Suprapubic skin (tissue), 4 donors: ENCODE measurements around the gene CYP4B1. TPM values are rescaled to one million over a fixed set of nuclear protein-coding genes. Genes with fewer than 3 reads are reported as not detected.
A peak's percentile ranks its signal among the peaks of the same experiment; 100 is the strongest.

Source experiments
- DNase-seq, 2 donors: peaks; one replicate each; pipeline ENCODE4 v3.0.0-alpha.2; 2019; ENCODE audit warnings: low spot score in 2 of 2
- H3K27ac ChIP-seq: fragments of 200-600 bp; sonication (generic); one replicate; pipeline ENCODE4 v1.5.1; 2019
- H3K27me3 ChIP-seq: fragments of 200-600 bp; sonication (generic); one replicate; pipeline ENCODE4 v1.5.1; 2019
- H3K36me3 ChIP-seq: fragments of 200-600 bp; sonication (generic); one replicate; pipeline ENCODE4 v1.5.1; 2019
- H3K4me1 ChIP-seq: fragments of 200-600 bp; sonication (generic); one replicate; pipeline ENCODE4 v1.5.1; 2019
- H3K4me3 ChIP-seq: fragments of 200-600 bp; sonication (generic); one replicate; pipeline ENCODE4 v1.5.1; 2019; ENCODE audit warnings: mild to moderate bottlenecking
- H3K9me3 ChIP-seq: fragments of 200-600 bp; sonication (generic); one replicate; pipeline ENCODE4 v1.5.1; 2019
- CTCF ChIP-seq, 2 donors: fragments of 200-600 bp in 1 of 2; fragments of 450-650 bp in 1 of 2; sonication (generic) in 1 of 2; IDR thresholded peaks; one replicate each; pipeline ENCODE4 v1.5.1; 2016 to 2019; ENCODE audit warnings: antibody characterized with exemption in 2 of 2, mild to moderate bottlenecking in 1 of 2, moderate library complexity in 1 of 2
- EP300 ChIP-seq: sonication (generic); formaldehyde crosslinking; IDR thresholded peaks from one replicate; pipeline ENCODE4 v1.6.1; 2017; ENCODE audit warnings: antibody characterized with exemption
- POLR2A ChIP-seq, 2 donors: fragments of 450-650 bp; IDR thresholded peaks; one replicate each; pipeline ENCODE4 v1.6.1; 2017; ENCODE audit warnings: antibody characterized with exemption in 2 of 2, mild to moderate bottlenecking in 2 of 2, moderate library complexity in 2 of 2
- POLR2AphosphoS5 ChIP-seq, 3 donors: sonication (generic); formaldehyde crosslinking; IDR thresholded peaks; one replicate each; pipeline ENCODE4 v1.6.1; 2017; ENCODE audit warnings: antibody characterized with exemption in 3 of 3
- WGBS: methylation state at CpG from one replicate; pipeline ENCODE4 v1.1.5; 2018; 5-methylcytosine and 5-hydroxymethylcytosine counted together
- total RNA-seq, 4 donors: library from RNA; depleted of rRNA; stranded (reverse); fragments of >200 nt; gene quantifications; one replicate each; pipeline ENCODE4 v1.1.0, GENCODE V29; 2016

Gene CYP4B1
- total RNA-seq, 4 donors from 2014 or later: 61.8 to 116 (median 88.6) TPM

GRCh38 chr1:46802901-46803574, 4.2 kb downstream of the CYP4B1 start:
- peaks cover 63% of the 10 kb centered on the region for H3K4me1 ChIP-seq
- H3K27ac ChIP-seq: peak overlapping the region; percentile 86
- TF ChIP-seq POLR2A (IDR thresholded peaks at IDR 0.05): no peak
- H3K27me3 ChIP-seq: no peaks in the 10 kb centered on the region
- H3K9me3 ChIP-seq: no peaks in the 10 kb centered on the region
- no peaks in the 10 kb centered on the region for H3K36me3 ChIP-seq
- DNase-seq: no peak
- H3K4me3 ChIP-seq: peak overlapping the region; percentile 50
- 90% methylated on average over 6 of the region's 6 CpGs for WGBS

DNA sequence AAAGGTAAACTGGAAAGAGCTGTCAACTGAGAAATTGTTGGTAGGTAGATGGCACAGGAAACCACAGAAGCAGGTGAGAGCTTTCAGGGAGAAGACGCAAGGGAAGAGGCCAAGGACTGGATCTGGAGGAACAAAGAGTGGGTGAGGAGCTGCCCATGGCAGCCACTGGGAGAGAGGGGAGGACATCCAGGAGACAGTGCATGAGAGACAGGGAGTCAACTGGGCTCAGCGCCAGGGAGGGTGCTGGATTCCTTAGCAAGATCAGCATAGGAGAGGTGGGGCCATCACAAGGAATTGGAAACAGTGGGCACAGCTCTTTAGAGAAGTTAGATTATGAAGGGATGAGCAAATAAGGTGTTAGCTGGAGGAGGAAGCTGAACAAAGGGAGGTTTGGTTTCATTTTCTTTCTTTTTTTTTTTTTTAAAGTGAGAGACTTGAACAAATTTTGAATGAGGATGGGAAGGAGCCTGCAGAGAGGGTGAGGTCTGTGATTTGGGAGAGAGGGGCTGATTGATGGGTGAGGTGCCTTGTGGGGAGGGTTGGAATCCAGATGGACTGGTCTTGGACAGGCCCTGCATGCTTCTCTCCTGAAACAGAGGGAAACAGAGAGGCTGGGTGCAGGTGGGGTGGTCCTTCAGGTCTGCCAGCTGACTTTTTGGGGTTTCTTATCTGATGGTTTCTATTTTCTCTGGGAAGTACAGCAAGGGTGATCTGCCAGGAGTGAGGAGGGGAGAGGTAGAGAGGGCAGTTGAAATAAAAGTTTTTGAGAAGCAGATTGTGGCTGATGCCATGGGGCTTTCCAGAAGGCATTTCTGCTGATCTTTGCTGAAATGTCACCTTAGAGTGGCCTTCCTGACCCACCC, 5.4 kb downstream of the CYP4B1 start:
- peaks cover 51% of the 10 kb centered on the region for H3K4me1 ChIP-seq
- H3K27ac ChIP-seq: peak overlapping the region; percentile 86
- TF ChIP-seq POLR2AphosphoS5 (IDR thresholded peaks at IDR 0.05) (no peak), CTCF (IDR thresholded peaks at IDR 0.05) (no peak), EP300 (no peak), POLR2A (IDR thresholded peaks at IDR 0.05) (no peak)
- WGBS: 73% methylated on average over 2 of the region's 2 CpGs
- no peaks in the 10 kb centered on the region for H3K36me3 ChIP-seq
- DNase-seq: no peak
- peak overlapping the region; percentile 50 for H3K4me3 ChIP-seq
- H3K9me3 ChIP-seq: no peaks in the 10 kb centered on the region
- no peaks in the 10 kb centered on the region for H3K27me3 ChIP-seq

GRCh38 chr1:46804926-46805325, 6.1 kb downstream of the CYP4B1 start:
- 73% methylated on average over 1 of the region's 1 CpG for WGBS
- H3K4me1 ChIP-seq: peaks cover 49% of the 10 kb centered on the region
- H3K27me3 ChIP-seq: no peaks in the 10 kb centered on the region
- H3K36me3 ChIP-seq: no peaks in the 10 kb centered on the region
- H3K9me3 ChIP-seq: no peaks in the 10 kb centered on the region
- H3K27ac ChIP-seq: peak overlapping the region; percentile 86
- H3K4me3 ChIP-seq: peak overlapping the region; percentile 50
- DNase-seq: peak; percentile 81 to 86
- TF ChIP-seq EP300: no peak
- no peak for TF ChIP-seq POLR2A (IDR thresholded peaks at IDR 0.05)
- no peak for TF ChIP-seq POLR2AphosphoS5 (IDR thresholded peaks at IDR 0.05)
- no peak for TF ChIP-seq CTCF (IDR thresholded peaks at IDR 0.05)

GRCh38 chr1:46805755-46806154, 6.9 kb downstream of the CYP4B1 start:
- peak overlapping the region; percentile 86 for H3K27ac ChIP-seq
- no peaks in the 10 kb centered on the region for H3K27me3 ChIP-seq
- 64% methylated on average over 1 of the region's 1 CpG for WGBS
- peak overlapping the region; percentile 50 for H3K4me3 ChIP-seq
- DNase-seq: no peak
- H3K36me3 ChIP-seq: no peaks in the 10 kb centered on the region
- peaks cover 49% of the 10 kb centered on the region for H3K4me1 ChIP-seq
- TF ChIP-seq EP300 (no peak), CTCF (IDR thresholded peaks at IDR 0.05) (no peak), POLR2A (IDR thresholded peaks at IDR 0.05) (no peak), POLR2AphosphoS5 (IDR thresholded peaks at IDR 0.05) (no peak)
- no peaks in the 10 kb centered on the region for H3K9me3 ChIP-seq

DNA sequence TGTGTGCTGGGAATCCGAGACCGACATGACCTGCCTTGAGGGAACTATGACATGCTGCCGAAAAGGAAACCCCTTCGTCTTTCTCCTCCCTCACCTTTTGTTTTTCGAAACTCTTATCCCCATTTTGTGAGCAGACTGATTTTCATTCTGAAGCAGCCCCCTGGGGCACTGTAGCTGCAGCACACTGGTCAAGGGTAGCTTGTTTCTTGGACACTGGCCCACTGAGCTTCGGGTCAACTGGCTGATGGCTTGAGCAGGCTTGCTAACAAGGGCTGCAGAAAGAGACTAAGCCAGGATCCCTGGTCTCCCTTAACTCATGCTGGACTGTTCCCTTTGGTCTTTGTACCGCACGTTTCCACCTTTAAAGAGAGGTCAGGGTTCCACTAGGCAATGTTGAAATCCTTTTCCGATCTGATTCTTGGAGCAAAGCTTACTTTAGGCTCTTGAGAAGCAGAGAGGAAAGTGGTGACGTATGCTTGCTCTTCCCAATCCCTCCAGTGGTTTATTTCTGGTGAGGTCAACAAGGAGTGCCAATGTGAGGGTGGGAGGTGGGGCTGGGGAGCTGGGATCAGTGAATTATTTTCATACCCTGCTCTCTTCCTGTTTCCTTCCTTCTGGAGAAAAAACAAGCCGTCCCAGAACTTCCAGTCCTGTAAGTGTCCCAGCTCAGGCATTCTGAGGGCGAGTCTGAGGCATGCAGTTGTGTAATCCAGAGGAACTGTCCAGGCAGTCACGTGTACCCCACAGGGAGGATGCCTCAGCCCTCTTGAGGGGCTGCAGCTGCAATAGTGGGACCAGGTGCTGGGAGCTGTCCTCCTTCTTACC, 7.6 kb downstream of the CYP4B1 start:
- TF ChIP-seq EP300 (peak; percentile 57), POLR2A (IDR thresholded peaks at IDR 0.05) (no peak), POLR2AphosphoS5 (IDR thresholded peaks at IDR 0.05) (peak in 2 of 3 donors; percentile 78 to 95), CTCF (IDR thresholded peaks at IDR 0.05) (no peak)
- 42% methylated on average over 12 of the region's 13 CpGs for WGBS
- Histone ChIP-seq H3K4me3 (peak overlapping the region; percentile 50), H3K27ac (peak overlapping the region; percentile 86), H3K36me3 (peaks cover 5% of the 10 kb centered on the region), H3K9me3 (no peaks in the 10 kb centered on the region), H3K4me1 (peaks cover 46% of the 10 kb centered on the region), H3K27me3 (no peaks in the 10 kb centered on the region)
- DNase-seq: peak; percentile 90 to 92
